GM18508 (cell line): ENCODE results near the gene CCDC92.
"Not testable (repeated sequence)": the region's sequence is repeated elsewhere in the genome, so short reads cannot be mapped to it uniquely, and the experiment has no call there.

Source experiments
- ATAC-seq: cut with Tn5 transposase; IDR thresholded peaks from one replicate; pipeline ENCODE4 v1.9.1; 2021; ENCODE audit warnings: moderate number of reproducible peaks; ENCODE audit not compliant: insufficient read depth, unreplicated experiment

CCDC92 gene

DNA sequence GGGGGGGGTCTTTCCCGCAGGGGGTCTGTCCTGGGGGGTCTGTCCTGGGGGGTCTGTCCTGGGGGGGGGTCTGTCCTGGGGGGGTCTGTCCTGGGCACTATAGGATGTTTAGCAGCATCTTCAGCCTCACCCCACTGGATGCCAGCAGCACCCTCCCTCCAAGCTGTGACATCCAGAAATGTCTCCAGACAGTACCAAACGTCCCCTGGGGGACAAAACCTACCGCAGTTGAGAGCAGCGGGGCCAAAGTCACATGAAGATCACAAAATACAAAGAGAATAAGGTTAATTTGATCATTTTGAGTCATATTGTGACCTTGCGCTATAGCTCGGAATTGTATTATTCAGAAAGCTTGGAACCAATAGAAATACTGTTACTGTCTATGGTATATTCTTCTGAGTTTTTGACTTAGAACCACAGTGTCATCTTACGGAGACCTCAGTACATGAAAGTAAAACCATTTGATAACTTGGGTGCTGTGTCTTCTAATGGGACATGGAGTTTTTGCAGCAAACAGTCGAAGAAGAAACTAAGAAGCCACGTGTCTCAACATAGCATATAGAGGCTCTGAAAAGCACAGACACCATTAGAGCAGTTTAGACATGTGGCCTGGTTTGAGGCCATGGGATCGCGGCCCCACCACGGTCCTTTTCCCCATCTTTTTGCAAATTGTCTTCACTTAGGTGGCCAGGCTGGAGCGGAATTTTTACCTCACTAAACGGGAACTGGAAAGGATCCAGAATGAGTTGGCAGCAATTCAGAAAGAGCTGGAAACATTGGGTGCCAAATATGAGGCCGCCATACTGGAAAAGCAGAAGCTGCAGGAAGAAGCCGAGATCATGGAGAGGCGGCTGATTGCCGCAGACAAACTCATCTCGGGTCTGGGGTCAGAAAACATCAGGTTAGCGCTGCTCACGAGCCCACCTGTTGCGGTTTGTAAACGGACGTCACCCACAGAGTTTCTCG, 59.9 kb downstream of the CCDC92 start:
- ATAC-seq, result no peak

DNA sequence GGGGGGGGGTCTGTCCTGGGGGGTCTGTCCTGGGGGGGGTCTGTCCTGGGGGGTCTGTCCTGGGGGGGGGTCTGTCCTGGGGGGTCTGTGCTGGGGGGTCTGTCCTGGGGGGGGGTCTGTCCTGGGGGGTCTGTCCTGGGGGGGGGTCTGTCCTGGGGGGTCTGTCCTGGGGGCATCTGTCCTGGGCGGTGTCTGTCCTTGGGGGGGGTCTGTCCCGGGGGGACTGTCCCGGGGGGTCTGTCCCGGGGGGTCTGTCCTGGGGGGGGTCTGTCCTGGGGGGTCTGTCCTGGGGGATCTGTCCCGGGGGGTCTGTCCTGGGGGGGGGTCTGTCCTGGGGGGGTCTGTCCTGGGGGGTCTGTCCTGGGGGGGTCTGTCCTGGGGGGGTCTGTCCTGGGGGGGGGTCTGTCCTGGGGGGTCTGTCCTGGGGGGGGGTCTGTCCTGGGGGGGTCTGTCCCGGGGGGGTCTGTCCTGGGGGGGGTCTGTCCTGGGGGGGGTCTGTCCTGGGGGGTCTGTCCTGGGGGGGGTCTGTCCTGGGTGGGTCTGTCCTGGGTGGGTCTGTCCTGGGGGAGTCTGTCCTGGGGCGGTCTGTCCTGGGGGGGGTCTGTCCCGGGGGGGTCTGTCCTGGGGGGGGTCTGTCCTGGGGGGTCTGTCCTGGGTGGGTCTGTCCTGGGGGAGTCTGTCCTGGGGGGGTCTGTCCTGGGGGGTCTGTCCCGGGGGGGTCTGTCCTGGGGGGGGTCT, 60.8 kb downstream of the CCDC92 start:
- ATAC-seq, result not testable (repeated sequence)

- ATAC-seq, result no peak
These were observed 61.9 kb downstream of the CCDC92 start for GRCh38 chr12:123910761-123911193.

DNA sequence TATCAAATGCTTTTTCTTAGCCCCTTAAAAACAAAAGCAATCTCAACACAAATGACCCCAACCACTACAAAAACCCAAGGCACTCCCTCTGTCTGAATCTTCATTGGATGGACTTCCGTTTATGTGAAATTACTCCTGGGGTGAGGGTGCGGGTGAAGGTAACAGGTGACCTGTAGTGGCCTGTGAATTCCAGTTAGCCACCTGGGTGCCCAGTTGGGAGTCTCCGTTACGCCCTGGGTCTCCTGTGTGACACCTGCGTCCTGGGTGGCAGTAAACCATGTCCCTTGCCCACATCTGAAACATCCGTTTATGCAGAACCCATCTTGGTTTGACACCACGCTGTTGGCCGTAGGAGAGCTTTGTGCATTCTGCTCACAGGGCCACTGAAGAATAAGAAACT, 62.6 kb downstream of the CCDC92 start:
- no peak for ATAC-seq

DNA sequence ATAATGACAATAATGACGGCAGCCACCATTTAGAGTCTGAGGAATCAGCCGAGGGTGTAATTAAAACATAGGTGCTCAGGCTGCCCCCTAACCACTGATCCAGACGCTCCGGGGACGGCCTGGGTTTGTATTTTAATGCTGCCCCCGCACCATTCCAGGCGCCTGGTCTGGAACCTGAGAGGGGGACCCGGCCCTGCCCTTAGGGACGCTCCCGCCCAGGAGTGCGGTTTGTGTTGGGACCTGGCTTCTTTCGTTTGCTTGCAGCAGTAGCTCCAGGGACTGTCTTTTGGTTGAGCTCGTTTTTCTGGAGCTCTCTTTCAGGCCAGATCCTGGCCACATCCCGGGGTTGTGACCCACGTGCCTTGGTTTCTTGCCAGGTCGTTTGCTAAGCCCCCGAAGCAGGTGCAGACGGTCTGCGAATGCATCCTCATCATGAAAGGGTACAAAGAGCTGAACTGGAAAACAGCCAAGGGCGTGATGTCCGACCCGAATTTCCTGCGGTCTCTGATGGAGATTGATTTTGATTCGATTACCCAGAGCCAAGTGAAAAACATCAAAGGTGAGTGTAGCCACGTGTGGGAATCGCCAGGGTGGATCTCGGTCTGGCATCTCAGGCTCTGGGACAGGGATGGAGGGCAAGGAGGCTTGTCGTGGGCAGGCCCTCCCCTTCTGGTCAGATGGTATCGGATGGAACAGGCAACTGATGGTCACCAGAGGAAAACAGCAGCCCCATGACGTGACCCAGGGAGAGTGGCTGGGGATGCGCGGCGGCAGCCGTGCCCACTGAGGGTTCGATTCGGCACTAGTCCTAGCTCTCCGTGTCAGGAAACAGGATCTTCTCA, 63.5 kb downstream of the CCDC92 start:
- ATAC-seq, result no peak

DNA sequence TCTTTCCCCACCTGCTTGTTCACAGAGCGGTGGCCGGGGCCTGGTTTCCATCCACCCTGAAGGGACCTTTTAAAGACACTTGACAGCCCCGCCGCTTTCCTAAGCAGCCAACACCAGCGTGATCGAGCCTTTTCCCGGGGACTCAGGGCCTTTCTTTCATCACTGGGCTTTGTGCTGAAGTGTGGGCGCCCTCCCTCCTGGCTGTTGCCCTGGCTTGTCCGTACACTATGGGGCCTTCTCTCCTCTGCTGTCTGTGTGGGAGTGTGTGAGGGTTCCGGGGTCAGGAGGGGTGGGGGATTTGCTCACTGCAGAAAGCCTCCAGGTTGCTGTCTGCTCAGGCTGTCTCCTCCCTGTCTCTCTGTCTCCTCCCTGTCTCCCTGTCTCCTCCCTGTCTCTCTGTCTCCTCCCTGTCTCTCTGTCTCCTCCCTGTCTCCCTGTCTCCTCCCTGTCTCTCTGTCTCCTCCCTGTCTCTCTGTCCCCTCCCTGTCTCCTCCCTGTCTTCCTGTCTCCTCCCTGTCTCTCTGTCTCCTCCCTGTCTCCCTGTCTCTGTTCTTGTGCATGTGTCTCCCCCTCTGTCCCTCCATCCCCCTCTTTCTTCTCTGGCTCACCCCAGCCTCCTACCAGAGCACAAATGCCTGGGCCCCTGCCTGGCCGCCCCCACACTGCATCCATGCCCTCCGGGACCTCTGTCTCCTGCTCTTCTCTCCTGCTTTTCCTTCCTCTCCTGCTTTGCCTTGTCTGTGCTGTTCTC, 64.7 kb downstream of the CCDC92 start:
- ATAC-seq, result no peak

DNA sequence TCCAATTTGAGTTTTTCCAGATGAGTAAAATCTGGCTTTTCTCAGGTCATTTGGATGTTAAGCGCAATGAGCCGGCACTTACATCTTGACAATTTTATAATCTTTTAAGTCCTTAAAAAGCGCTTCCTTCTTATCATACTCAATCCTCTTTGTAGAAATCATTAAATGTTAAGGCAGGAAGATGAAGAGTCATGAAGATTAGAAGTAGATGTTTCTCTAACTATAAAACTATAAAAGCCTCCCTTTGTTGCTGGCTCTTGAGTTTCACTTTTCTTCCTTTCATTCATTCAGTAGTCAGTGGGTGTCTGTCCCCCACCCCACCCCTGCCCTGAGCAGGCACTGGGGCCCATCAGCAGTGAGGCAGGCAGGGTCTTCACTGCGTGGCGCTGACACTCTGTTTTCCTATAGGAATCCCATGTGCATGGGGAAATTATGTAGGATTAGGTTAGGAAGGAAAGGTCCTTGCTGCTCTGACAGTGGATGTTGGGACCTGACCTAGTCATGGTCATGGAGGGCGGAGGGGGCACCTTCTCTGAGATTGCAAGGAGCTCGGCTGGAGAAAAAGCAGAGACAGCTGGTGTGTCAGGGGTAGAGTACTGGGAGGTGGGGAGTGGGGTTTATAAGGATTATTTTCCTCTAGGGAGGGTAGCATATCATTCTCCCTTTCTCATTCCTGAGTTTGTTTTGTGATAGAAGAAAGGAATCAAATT, 65.8 kb downstream of the CCDC92 start:
- no peak for ATAC-seq

- no peak for ATAC-seq
These were observed 67.2 kb downstream of the CCDC92 start for GRCh38 chr12:123905319-123905925.

DNA sequence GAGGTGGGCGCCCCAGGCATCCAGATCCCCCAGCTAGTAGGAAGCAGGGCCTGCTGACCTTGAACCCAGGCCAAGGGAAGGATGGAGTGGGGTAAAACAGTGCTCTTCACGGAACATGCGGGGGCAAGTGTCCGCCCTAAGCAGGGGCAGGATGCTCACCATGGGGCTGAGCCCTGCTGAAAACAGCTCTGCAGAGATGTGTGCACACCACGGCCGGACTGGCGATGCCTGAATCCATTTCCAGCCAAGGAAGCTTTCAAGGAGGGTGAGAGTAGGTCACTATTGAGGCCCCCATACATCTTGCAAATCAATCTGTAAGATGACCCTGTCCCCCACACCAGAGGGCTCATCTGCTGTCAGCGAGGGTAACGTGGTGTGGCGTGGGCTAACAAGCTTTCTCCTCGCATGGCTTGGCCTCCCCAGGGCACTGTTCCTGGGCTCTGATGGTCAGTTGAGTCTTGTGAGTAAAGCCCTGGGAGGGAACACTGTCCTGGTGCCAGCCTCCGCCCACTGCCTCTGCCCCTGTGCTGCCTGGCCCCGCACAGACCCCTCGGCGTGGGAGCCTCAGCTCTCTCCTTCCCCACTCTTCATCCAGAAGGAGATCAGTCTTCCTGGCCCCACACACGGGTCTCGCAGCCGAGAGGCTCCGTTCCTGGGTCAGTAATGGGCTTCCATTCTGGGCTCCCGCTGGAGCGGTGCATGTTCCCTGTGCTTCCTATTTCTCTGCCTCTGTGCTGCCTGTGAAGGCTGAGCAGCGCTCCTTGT, 69.1 kb downstream of the CCDC92 start:
- no peak for ATAC-seq

DNA sequence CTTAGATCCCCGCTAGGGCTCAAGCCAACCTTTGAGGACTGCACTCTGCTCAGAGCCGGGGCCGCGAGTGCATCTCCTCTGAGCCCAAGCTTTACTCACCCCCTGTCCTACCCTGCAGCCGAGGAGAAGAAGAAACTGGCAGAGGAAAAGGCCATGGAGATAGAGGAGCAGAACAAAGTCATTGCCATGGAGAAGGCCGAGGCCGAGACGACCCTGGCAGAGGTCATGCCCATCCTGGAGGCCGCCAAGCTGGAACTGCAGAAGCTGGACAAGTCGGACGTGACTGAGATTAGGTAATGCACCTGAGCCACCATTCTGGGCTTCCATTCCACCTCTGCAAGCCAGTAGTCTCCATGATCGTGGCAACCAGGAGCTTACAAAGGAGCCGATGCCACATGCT, 69.8 kb downstream of the CCDC92 start:
- ATAC-seq, result no peak

DNA sequence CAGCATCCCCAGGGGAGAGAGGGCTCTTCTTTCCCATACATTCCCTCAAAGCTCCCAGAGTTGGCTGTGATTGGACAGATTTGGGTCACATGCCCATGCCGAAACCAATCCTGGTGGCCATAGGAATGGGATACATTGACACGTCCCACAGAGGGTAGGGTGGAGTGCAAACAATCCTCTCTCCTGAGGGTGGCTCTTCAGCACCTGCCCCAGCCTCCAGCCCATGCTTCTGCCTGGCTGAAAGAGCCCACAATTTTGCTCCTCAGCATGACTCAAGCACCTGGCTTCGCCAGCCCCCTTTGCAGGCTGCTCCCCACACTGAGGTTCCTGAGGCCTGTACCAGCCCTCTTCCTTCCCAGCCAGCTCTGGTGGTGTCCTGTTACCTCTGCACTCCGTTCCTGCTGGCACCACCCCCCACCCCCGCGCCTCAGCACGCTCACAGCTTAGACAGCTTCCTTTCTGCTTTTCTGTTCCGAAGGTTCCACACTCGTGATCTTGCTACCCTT, 71.7 kb downstream of the CCDC92 start:
- no peak for ATAC-seq

DNA sequence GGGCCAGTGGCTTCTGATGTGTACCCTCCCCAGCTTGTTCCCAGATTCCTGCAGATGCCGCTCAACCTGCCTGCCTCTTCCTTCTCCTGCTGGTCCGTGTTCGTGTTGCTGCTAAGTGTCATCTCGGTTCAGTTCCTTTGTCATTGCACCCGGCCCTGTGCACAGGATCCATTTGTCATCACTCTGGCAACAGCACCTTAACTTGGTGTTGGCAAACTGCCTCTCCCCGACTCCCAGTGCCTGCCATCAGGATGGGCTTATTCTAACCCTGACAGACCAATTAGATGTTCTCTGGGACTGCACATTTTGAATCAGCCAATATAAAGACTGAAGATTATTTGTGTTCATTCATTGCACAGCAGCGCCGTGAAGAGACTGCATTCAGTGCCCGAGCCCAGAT, 73.3 kb downstream of the CCDC92 start:
- no peak for ATAC-seq

DNA sequence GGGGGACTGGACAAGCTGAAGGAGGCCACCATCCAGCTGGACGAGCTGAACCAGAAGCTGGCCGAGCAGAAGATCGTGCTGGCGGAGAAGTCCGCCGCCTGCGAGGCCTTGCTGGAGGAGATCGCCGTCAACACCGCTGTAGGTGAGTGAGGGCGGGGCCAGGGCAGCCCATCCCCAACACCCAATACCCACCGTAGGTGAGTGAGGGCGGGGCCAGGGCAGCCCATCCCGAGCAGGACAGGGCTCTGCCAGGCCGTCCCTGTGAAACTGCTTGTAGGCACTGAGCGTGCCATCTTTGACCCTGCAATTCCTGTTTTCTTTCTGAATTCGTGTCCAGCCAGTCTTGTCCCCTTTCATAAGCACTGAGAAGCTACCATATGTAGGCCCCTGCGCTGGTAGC, 74.0 kb downstream of the CCDC92 start:
- ATAC-seq, result no peak

DNA sequence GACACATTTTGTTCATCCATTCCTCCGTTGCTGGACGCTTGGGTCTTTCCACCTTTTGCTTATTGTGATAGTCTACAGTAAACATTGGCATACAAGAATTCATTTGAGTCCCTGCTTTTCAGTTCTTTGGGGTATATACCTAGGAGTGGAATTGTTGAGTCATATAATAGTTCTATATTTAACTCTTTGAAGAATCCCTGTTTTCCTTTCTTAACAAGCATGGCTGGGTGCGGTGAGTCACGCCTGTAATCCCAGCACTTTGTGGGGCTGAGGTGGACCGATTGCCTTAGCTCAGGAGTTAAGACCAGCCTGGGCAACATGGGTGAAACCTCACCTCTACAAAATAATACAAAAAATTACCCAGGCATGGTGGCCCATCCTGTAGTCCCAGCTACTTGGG, 75.4 kb downstream of the CCDC92 start:
- no peak for ATAC-seq

DNA sequence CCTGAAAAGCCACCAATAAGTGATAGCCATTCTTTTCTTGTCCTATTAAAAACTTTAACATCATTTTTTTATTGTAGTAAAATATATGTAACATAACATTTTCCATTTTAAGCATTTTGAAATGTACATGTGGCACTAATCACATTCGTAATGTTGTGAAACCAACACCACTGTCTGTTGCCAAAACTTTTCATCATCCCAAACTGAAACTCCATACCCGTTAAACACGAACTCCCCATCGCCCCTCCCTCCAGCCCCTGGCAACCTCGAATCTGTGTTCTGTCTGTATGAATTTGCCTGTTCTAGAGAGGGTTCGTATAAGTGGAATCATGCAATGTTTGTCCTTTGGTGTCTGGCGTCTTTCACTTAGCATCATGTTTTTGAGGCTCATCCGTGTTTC, 75.9 kb downstream of the CCDC92 start:
- no peak for ATAC-seq

DNA sequence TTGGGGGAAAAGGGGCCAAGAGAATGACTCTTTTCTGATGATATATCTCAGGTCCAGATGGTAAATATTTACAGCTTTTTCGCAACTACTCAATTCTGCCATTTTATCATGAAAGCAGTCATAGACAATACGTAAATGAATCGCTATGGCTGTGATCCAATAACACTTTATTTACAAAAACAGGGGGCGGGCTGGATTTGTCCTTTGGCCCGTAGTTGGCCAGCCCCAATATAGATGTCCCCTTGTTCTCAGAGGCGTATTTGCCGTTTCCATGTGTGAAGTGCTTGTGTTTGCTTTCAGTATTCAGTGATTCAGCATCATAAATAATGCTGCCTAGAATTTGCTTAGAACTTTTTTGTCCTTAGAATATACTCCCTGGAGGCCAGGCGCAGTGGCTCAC, 77.2 kb downstream of the CCDC92 start:
- no peak for ATAC-seq

DNA sequence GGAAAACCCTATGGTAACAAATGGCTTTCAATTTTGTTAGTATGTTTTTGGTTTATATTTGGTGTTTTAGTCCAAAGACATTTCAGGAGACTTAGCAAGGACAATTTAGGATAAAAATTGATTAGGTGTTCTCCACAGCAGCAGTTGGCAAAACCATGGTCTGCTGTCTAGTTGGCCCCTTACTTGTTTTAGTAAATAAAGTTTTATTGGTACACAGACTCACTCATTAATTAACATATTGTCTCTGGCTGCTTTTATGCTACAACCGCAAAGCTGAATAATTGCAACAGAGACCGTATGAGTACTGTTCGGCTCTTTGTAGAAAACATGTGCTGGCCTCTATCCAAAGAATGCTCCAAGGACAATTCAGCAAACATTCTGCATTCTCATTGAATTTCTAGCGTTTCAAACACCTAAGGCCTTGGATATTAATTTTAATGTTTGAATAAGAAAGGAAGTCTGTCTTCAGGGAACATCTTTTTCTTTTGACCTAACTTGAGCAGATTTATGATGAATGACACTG, 77.7 kb downstream of the CCDC92 start:
- ATAC-seq, result no peak

DNA sequence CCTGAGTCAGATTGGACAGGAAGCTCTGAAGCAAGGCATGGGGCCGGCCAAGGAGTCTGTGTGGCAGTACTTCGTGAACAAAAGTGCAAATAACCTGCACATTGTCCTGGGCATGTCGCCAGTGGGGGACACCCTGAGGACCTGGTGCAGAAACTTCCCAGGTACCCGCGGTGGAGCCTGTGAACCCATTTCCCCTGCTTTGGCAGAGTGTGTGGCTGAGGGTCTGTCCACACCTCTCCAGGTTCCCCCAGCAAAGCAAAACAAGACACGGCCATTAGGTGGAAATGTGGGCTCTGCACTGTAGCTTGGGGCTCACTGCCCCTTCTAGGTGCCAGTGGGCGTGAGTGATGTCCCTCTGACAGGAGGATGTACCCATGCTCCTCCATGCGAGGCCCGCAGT, 79.4 kb downstream of the CCDC92 start:
- ATAC-seq, result no peak
